ENCODE results near the gene HSPB7.
"Not testable (repeated sequence)": the region's sequence is repeated elsewhere in the genome, so short reads cannot be mapped to it uniquely, and the experiment has no call there.

The HSPB7 gene

DNA sequence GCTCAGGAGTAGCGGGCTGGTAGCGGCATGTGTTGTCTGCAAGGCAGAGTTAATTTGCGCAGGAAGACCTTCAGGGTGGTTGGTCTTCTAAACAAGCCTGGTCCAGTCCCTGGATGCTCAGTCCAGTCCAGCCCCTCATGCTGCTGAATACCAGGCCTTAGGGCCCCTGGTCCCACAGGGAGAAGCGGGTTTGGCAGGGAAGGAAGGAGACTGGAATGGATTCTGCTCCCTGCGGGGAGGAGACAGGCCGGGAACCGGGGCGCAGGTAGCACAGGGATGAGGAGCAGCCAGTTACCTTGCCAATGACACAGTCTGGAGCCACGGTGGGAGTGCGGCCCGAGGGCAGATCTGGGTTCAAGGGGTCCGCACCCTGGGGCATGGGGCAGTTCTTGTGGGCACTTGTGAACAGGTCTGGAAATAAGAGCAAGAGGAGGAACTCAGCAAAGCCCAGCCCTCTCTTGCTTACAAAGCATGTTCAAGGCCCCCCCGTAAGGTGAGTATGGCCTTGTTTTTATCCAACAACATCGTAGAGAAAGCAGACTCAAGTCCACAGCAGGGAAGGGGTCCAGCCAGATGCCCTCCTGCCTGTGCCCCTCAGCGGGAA, 45.5 kb upstream of the HSPB7 start:
- no peak for DNase-seq (ENCODE audit: low read depth, low spot score)
- H3K9me3 ChIP-seq (ENCODE audit: insufficient read depth, low read length): no peaks in the 10 kb centered on the region
- no peak overlapping the region for H3K4me3 ChIP-seq (ENCODE audit: insufficient read length, low read depth)
- peaks cover 15% of the 10 kb centered on the region for H3K4me1 ChIP-seq (ENCODE audit: insufficient read depth, insufficient read length)
- H3K9ac ChIP-seq (ENCODE audit: insufficient read length, low read depth): no peak overlapping the region
- TF ChIP-seq ZNF274 (IDR thresholded peaks at IDR 0.05; ENCODE audit: low read depth, low read length) (no peak), SUZ12 (IDR thresholded peaks at IDR 0.05; ENCODE audit: extremely low read depth, insufficient read depth, insufficient read length) (no peak), YY1 (IDR thresholded peaks at IDR 0.05; ENCODE audit: insufficient read depth, insufficient read length) (no peak)
- no peaks in the 10 kb centered on the region for H3K27me3 ChIP-seq (ENCODE audit: insufficient read depth, insufficient read length)
- H3K36me3 ChIP-seq (ENCODE audit: insufficient read depth, insufficient read length, low read length): no peaks in the 10 kb centered on the region

DNA sequence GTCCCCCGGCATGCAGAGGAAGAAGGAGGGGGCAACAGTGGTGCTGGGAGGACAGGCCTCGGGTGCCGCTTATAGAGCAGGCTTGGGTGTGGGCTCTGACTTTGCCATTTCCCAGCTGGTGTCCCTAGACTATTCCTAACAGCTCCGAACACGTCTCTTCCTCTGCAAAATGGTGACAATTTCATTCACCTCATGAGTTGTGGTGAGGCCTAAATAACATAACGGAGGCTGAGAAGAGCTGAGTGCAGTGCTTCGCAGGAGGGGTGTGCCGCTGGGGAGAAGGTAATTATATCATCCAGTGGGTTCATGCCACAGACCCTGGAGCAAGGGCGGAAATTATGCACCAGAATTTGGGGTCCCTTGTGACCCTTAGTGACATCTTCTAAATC, 44.8 kb upstream of the HSPB7 start:
- DNase-seq (ENCODE audit: low read depth, low spot score); H3K9me3 ChIP-seq (ENCODE audit: insufficient read depth, low read length); H3K9ac ChIP-seq (ENCODE audit: insufficient read length, low read depth); H3K27me3 ChIP-seq (ENCODE audit: insufficient read depth, insufficient read length); H3K4me3 ChIP-seq (ENCODE audit: insufficient read length, low read depth); H3K36me3 ChIP-seq (ENCODE audit: insufficient read depth, insufficient read length, low read length): not testable (repeated sequence)
- peaks cover 11% of the 10 kb centered on the region for H3K4me1 ChIP-seq (ENCODE audit: insufficient read depth, insufficient read length)

DNA sequence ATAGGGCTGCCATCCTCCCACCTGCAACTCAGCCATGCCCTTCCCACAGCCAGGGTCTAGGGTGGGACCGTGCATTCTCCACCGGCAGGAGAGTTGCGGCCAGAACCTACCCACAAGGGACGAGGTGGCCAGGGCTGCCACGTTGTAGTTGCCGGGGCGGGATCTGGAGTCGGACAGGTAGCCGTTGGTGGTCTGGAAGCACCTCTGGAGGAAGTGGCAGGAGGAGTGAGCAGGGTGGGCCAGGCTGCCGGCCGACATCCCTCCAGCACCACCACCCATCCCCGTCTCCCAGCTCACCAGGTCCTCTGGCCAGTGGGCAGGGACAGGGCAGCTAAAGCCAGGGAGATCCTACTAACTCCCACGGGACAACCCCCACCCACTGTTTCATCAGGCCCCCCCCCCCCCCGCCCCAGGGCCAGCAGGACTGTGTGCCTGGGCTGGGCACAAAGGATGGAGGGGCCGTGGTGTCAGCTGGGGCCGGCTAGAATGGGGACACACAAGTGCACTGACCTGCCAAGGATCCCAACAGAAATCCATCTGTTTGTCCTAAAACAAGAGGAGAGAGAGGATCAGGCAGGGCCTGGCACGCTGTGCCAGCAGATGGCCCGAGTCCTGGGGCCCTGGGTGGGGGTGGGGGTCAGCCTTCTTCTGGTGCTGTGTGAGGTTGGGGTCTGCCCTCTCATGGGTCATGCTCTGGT, 44.3 kb upstream of the HSPB7 start:
- peaks cover 11% of the 10 kb centered on the region for H3K4me1 ChIP-seq (ENCODE audit: insufficient read depth, insufficient read length)
- not testable (repeated sequence) for DNase-seq (ENCODE audit: low read depth, low spot score); H3K9ac ChIP-seq (ENCODE audit: insufficient read length, low read depth); H3K36me3 ChIP-seq (ENCODE audit: insufficient read depth, insufficient read length, low read length); H3K27me3 ChIP-seq (ENCODE audit: insufficient read depth, insufficient read length); H3K9me3 ChIP-seq (ENCODE audit: insufficient read depth, low read length); H3K4me3 ChIP-seq (ENCODE audit: insufficient read length, low read depth)

DNA sequence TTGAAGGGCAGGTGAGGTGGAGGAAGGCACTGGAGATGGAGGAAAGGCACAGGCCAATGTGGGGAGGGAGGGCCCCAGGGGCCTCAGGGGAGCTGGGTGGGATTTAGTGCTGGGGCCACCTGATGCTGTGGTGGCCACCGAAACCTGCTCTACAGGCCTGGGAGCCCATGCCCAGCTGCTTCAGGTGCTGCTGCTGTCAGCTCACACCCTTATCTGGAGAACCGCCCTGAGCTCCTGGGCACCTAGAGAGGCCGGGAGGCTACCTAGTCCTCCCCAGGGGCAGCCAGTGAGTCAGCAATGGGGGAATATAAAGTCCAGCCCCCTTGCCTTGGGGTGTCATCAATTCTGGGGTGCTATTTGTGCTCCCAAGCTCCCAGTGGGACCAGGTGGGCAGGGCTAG, 43.4 kb upstream of the HSPB7 start:
- TF ChIP-seq SUZ12 (IDR thresholded peaks at IDR 0.05; ENCODE audit: extremely low read depth, insufficient read depth, insufficient read length): no peak
- no peak for TF ChIP-seq ZNF274 (IDR thresholded peaks at IDR 0.05; ENCODE audit: low read depth, low read length)
- no peak for TF ChIP-seq YY1 (IDR thresholded peaks at IDR 0.05; ENCODE audit: insufficient read depth, insufficient read length)
- H3K4me3 ChIP-seq (ENCODE audit: insufficient read length, low read depth): no peak overlapping the region
- no peak for DNase-seq (ENCODE audit: low read depth, low spot score)
- H3K9ac ChIP-seq (ENCODE audit: insufficient read length, low read depth): no peak overlapping the region
- no peaks in the 10 kb centered on the region for H3K36me3 ChIP-seq (ENCODE audit: insufficient read depth, insufficient read length, low read length)
- no peaks in the 10 kb centered on the region for H3K9me3 ChIP-seq (ENCODE audit: insufficient read depth, low read length)
- peaks cover 11% of the 10 kb centered on the region for H3K4me1 ChIP-seq (ENCODE audit: insufficient read depth, insufficient read length)
- no peaks in the 10 kb centered on the region for H3K27me3 ChIP-seq (ENCODE audit: insufficient read depth, insufficient read length)

DNA sequence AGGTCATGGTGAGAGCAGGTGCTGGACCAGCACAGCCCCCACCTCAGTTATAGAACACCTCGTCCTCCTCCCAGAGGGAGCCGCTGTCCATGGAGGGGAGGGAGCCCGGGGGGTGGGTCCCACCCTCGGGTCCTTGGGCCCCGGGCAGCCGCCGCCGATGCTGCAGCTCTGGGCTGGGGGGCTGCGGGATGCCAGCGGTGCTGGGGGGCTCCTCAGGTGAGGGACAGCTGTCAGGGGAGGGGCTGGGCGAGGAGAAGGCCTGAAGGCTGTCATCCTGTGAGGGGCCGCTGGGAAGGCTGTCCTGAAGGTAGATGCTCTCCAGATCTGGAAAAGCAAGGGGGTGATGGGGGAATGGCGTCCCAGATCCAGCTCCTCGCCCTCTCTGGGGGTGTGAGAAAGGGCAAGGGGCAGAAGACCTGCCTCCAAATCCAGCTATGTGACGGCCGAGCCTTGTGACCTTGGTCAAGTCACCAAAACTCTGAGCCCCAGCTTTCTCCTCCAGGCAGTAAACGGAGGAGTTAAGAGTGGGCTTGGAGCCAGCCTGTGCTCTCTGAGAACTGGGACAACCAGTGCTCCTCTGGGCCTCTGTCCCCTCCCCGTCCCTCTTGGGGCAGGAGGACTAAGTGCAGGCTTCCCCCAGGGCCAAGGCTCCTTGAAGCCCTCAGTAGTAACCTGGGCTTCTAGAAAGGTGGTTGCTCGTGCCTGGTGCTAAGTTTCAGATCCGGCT, 40.7 kb upstream of the HSPB7 start:
- not testable (repeated sequence) for H3K9me3 ChIP-seq (ENCODE audit: insufficient read depth, low read length); H3K36me3 ChIP-seq (ENCODE audit: insufficient read depth, insufficient read length, low read length); H3K4me1 ChIP-seq (ENCODE audit: insufficient read depth, insufficient read length); H3K27me3 ChIP-seq (ENCODE audit: insufficient read depth, insufficient read length); DNase-seq (ENCODE audit: low read depth, low spot score); H3K9ac ChIP-seq (ENCODE audit: insufficient read length, low read depth); H3K4me3 ChIP-seq (ENCODE audit: insufficient read length, low read depth)

DNA sequence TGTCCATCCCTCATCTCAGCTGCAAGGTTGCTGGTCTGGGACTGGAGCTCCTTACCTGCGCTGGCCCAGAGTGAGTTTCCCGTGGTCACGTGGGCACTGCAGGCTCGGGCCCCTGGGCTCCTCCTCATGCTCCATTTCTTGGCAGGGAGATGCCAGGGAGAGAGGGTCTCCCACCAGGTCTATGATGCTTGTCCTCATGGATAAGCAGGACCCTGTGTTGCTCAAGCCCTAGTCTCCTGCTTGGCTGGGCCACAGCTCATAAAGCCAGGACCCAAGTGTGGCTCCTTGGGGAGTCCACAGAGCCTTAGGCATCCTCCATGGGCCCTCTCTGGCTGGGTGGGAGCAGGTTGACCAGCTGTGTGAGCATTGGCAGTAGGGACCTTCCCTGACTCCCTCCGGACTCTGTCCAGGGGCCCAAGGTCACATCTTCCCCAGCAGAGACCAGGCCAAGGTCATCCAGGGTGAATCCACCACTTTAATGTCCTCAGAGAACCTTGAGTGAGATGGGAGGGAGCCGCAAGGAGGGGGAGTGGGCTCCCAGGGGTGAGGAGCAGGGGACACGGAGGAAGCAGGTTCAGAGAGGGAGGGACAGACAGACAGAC, 39.6 kb upstream of the HSPB7 start:
- not testable (repeated sequence) for H3K4me3 ChIP-seq (ENCODE audit: insufficient read length, low read depth); H3K36me3 ChIP-seq (ENCODE audit: insufficient read depth, insufficient read length, low read length); H3K9ac ChIP-seq (ENCODE audit: insufficient read length, low read depth); H3K9me3 ChIP-seq (ENCODE audit: insufficient read depth, low read length); DNase-seq (ENCODE audit: low read depth, low spot score); H3K27me3 ChIP-seq (ENCODE audit: insufficient read depth, insufficient read length); H3K4me1 ChIP-seq (ENCODE audit: insufficient read depth, insufficient read length)

DNA sequence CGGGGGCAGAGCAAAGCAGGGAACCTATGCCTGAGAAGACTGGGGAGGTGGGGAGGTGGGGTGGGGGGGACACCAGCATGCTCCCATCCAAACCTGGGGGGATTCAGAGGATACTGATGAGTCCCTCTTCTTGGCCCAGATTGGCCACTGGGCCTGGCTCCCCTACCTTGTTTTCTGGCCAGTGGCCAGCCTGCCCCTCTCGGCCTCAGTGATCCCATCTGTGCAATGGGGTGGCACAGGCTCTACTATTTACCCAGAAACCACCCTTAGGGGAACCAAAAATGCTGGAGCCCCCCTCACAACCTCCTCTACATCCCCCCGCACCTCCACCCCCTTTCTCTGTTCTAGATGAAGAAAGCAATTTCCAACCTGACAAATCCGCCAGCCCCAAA, 38.7 kb upstream of the HSPB7 start:
- not testable (repeated sequence) for H3K4me3 ChIP-seq (ENCODE audit: insufficient read length, low read depth); H3K4me1 ChIP-seq (ENCODE audit: insufficient read depth, insufficient read length); H3K9me3 ChIP-seq (ENCODE audit: insufficient read depth, low read length); H3K9ac ChIP-seq (ENCODE audit: insufficient read length, low read depth); H3K27me3 ChIP-seq (ENCODE audit: insufficient read depth, insufficient read length); H3K36me3 ChIP-seq (ENCODE audit: insufficient read depth, insufficient read length, low read length); DNase-seq (ENCODE audit: low read depth, low spot score)
